ENCODE measurements around the gene CCL26.
"Not testable (repeated sequence)": the region's sequence is repeated elsewhere in the genome, so short reads cannot be mapped to it uniquely, and the experiment has no call there.

CCL26 gene

DNA sequence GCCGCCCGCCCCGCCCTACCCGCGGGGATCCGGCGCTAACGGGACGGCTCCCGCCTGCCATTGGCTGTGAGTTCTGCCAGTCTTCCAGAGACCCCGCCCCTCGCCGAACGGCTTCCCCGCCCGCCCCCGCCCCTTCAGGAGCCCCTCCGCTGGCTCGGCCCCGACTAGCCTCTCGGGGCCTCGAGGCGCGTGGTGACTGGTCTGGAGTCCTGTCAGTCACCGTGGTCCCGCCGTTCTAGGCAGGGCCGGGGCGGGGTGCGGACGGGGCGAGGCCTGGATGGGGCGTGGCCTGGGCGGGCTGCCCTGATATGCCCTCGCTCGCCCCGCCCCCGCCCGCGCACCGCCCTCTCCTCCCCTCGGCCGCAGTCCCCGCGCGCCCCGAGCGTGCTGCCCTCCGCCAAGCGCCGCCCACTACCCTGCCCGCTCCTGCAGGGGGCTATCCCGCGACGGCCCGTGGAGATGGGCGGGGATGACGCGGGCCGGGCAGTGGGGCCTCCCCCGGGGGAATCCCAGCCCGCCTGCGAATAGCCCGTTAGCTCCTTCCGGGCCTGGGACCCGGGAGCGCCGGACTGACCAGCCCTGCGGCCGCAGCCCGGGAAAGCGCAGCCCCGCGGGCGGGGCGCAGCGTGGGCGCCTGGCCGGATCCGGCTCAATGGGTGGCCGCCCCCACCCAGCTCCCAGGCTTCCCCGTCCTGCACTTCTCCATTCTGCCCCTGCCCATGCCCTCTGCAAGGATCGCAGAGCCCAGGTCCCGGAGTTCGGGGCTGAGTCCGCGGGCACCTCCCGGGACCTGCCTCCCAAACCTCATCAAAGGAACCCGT is 32.8 kb downstream of the CCL26 start:
- DNase-seq (ENCODE audit: low read depth): peak; percentile 96

DNA sequence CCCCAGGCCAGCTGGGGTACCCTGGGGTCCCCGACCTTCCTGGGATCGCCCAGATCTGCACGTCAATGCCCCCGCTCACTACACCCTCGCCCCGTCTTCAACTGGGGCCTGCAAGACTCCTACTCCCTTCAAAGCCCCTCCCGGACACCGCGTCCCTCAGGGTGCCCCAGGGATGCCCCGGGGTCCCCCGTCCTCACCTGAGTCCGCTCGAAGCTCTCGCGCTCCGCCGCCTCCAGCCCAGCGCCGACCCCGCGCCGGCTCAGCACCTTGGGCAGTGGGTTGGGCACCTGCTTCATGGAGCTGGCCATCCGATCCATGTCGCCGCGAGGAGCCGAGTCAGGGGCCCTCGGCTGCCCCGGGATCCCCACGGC is 33.4 kb downstream of the CCL26 start, which contains the start of gene HIP1:
Gene HIP1 (minus strand): TSS at position 338 of the 371 bp plus-strand sequence. CDS start 21 bp downstream, at position 317.
- no peak for DNase-seq (ENCODE audit: low read depth)

DNA sequence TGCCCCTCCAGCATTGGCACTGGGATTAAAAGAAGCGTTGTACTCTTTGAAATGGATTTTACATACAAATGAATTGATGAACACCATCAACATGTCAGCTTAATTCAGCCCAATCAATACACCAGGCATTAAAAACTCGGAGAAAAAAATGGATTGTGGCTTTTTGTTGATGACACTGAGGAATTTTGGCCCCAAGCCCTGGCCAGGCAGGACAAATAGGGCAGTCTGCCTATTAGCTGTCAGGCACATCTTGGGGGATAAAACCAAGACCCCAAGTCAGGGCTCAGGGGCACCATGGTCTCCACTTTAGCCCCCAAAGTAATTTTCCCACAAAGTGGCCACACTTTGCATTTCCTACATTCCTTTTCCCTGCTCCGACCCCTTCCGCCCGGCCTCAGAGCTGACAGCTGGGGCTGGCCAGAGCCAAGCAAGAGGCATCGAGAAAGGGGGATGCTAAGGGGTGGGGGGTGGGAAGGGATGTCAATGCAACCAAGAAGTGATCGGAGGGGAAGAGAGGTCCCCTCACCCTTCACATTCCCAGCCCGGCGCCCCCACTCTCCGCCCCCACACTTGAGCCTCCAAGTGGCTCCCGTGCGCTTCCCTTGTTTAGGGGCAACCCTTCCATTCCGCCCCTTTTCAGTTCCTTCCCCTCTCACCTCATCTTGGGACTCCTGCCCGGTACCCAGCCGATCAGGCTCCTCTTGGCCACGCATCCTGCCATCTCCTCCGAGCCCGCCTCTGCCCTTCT is 34.0 kb downstream of the CCL26 start:
- DNase-seq (ENCODE audit: low read depth): no peak

DNA sequence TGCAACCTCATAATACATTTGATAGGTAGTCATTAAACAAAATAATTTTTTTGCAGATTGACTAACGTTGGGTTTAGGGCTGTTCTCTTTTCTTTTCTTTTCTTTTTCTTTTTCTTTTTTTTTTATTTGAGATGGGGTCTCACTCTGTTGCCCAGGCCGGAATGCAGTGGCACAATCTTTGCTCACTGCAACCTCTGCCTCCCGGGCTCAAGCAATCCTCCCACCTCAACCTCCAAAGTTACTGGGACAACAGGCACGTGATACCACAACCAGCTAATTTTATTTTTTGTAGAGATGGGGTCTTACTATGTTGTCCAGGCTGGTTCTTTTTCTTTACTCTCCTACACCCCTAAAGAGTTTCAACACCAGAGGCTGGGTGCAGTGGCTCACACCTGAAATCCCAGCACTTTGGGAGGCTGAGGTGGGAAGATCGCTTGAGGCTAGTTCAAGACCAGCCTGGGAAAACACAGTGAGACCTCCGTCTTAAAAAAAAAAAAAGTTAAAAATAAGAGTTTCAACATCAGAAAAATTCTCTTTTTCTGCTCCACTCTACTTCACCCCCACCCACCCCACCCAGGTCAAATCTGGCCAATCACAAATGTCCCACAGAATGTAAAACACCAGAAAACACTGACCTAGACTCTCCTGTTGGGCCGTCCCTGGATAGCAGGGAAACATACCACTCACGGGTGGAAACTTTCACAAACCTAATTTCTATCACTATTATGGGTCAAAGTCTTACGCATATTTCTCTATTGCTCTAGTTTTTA is 36.2 kb downstream of the CCL26 start:
- no peak for DNase-seq (ENCODE audit: low read depth)

DNA sequence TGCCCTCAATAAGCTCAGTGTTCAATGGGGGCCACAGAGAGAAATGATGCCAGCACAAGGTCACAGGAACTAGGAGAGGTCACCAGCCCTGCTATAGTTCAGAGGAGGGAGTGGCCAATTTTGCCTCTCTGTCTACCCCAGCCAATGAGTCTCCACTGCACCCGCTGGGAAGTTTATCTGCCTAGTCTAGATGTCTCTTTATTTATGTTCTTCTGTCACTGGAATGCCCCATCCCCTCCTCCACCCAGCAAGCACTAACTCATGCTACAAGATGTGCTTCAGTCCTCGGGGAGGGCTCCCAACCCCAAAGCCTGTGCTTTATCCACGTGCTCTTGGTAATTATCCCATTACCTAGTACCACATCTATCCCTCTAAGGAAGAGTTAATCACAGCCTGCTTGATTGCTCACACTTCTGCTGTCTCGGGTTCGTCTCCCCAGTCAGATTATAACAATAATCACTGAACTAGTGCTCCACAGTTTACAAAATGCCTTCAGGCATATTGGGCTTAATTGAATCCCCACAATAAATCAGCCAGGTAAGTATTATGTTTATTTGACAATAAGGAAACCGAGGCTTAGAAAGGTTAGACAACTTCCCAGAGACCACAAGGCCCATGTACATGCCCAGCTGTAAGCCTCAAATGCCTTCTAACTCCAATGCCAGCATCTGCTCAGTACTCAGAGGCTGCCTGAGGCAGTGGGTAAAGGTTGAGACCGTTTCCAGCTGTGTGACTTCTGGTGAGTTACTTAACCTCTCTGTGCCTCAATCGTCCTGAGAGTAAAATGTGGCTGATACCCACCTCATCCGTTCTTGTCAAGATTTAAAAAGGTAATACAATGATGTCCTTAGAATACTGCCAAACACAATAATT is 37.2 kb downstream of the CCL26 start:
- no peak for DNase-seq (ENCODE audit: low read depth)

DNA sequence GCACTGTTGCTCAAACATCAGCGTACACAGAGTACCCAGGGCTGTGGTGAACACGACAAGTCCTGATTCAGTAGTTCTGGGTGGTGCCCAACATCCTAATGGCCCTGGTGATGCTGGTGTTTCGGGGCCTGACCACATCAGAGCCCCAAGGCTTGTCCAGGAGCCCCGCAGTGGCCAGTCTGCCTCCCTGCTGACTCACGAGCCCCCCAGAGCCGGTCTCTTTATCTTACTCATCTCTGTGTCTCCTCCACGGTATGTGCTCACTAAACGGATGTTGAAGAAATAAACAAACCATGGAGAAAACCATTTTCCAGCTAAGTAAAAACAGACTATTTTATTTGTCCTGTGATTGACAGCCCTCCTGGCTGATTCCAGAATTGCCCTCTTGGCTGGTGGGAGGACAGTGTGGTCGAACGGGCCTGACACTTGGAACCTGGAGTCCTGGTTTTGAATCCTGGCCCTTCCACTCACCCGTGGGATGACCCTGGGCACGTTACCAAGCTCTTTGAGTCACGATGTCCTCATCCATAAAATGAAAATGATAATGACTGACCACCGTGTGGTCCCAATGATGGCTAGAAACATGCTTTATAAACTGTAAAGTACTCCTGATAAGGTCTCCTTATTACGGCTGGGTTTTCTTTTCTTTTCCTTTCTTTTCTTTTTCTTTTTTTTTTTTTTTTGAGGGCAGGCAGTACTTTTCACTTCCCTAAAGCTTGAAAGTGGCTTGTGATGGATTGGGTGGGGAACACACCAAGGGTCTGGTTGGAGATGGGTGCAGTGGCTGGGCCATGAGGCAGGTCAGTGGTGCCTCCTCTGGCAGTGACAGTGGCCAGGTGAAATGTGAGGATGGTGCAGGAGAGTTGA is 39.0 kb downstream of the CCL26 start:
- DNase-seq (ENCODE audit: low read depth): peak; percentile 70

DNA sequence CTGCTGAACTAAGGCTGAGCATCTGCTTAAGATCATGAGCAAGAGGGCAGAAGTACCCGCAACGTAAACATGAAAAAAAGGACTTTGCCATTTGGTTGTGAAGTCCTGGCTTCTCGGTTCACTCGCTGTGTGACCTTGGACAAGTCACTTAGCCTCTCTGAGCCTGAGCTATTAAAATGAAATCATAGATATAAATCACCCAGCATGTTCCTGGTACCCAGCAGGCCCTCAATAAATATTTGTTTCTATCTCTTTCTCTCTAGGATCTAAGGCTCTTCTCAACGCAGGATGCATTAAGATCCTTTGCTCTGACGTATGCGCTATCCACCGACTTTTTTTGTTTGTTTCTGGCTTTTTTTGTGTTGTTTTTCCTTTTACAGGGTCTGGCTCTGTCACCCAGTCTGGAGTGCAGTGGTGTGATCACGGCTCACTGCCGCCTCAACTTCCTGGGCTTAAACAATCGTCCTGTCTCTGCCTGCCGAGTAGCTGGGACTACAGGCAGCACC is 39.9 kb downstream of the CCL26 start:
- no peak for DNase-seq (ENCODE audit: low read depth)

DNA sequence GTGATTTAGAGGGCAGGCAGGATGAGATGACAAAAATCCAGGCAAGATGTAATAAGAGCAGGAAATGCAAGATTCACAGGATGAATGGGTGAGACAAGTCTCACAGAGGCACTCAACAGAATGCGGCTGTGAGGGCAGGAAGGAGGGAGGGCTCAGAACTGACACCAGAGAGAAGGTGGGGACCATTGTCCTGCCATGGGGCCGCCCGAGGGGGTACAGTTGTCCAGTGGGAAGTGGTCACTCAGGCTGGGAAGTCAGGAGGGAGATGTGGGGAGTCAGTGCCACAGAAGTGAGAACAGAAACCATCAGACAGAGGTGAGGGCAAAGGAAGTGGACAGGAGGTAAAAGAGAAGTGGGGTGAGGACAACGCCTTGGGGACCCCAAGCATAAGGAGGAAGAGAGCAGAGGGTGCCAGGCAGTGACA is 42.1 kb downstream of the CCL26 start:
- DNase-seq (ENCODE audit: low read depth): no peak

DNA sequence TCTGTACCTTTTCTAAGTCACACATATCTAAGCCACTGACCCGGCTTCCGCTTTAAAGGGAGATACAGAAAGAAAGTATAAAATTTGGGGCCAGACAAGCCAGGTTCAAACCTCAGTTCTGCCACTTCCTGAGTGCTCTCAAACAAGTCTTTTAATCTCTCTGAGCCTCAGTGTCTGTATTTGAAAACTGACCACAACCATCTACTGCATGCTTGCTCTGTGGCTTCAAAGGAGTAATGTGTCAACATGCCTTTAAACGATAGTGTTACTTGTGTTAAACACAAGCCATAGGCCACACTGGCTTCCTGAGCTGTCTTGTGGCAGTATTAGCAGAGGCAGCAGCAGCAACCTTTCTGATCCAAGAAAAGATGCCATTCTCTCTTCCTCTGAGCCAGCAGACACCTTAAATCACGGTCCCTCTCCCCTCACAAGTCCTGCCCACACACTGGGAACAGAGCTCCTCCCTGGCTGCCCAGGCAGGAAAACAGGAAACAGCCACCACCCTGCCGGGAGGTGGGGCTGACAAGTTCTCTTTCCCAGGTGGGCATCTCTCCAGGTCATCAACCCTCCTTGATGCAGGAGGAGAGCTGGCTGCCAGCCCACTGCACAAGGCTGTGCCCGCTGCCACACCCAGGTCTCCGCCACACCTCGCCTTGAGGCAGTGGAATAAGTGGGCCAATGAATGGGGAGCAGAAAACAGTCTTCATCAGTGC is 44.0 kb downstream of the CCL26 start:
- no peak for DNase-seq (ENCODE audit: low read depth)

DNA sequence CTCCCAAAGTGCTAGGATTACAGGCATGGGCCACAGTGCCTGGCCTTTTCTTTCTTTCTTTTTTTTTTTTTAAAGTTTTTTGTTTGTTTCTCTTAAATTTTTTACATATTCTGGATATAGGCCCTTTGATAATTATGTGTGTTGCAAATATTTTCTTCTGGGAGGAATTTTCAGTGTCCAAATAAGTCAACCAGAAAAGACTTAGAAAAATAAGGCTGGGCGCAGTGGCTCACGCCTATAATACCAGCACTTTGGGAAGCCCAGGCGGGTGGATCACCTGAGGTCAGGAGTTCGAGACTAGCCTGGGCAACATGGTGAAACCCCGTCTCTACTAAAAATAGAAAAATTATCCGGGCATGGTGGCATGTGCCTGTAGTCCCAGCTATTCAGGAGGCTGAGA is 44.7 kb downstream of the CCL26 start:
- not testable (repeated sequence) for DNase-seq (ENCODE audit: low read depth)

DNA sequence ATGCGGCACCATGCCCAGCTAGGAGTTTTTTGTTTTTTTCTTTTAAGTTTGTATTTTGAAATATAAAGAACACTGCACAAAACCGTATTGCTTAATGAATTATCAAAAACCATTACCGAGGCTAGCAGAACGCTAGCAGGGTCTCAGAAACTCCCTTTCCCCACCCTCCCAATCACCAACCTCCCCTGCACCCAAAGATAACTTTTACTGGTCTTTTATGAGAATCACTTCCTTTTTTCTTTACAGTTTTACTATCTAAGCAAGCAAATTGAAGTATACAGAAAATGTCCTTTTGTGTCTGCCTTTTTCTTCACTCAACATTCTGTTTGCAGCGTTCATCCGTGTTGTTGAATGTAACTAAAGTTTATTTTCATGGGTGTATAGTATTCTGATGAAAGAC is 46.7 kb downstream of the CCL26 start:
- no peak for DNase-seq (ENCODE audit: low read depth)

DNA sequence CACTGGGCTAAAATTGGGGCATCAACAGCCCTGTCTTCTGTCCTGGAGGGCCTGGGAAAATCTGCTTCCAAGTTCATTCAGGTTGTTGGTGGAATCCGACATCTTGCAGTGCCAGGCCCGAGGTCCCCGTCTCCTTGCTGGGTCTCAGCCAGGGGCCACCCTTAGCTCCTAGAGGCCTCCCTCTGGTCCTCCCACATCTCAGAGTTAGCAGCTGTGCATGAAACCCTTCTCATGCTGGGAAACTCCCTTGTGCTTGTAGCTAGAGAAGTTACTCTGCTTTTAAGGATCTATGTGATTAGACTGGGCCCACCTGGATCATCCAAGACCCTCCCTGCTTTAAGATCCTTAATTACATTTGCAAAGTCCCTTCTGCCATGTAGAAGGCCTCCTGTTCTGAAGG is 48.6 kb downstream of the CCL26 start:
- no peak for DNase-seq (ENCODE audit: low read depth)

DNA sequence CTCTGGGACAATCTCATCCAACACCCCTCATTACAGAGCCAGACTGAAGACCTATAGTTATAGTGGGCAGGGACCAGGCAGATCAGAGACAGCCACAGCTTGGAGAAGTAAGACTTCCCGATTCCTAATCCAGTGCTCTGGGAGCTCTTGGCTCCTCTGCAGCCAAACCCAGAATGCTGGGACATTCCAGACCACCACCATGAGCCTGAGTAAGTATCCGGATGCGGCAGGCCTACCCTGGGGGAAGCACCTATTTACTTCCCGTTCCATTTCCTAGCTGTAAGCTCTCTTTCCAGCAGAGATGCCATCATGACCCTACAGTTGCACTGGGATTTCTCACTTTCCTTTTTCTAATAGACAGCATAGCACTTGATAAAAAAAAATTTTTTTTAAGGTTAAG is 49.6 kb downstream of the CCL26 start:
- DNase-seq (ENCODE audit: low read depth): no peak

DNA sequence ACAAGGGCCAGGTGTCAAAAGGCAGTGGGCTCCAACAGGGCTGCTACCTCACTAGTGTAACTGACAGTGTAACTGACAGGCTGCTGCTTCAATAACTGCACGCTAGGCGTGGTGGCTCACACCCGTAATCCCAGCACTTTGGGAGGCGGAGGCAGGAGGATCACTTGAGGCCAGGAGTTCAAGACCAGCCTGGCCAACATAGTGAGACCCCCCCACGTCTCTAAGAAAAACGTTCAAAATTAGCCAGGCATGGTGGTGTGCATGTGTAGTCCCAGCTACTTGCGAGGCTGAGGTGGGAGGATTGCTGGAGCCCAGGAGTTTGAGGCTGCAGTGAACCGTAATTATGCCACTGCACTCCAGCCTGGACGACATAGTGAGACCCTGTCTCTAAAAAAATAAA is 50.1 kb downstream of the CCL26 start:
- DNase-seq (ENCODE audit: low read depth): not testable (repeated sequence)

DNA sequence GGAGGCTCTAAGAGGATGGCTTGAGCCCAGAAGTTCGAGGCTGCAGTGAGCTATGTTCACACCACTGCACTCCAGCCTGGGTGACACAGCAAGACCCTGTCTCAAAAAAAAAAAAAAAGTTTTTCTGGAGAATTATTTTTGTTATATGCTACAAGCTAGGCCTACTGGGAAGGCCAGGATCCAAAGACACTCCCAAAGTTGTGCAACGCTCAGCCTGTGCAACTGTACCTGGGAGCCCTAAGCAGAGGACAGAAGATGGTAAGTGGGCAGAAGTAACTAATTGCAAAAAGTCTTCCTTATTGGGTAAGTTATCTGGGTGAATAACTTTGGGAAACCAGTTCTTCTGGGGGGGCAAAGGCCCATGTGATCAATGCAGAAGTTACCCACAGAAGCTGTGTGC is 50.6 kb downstream of the CCL26 start:
- DNase-seq (ENCODE audit: low read depth): no peak

DNA sequence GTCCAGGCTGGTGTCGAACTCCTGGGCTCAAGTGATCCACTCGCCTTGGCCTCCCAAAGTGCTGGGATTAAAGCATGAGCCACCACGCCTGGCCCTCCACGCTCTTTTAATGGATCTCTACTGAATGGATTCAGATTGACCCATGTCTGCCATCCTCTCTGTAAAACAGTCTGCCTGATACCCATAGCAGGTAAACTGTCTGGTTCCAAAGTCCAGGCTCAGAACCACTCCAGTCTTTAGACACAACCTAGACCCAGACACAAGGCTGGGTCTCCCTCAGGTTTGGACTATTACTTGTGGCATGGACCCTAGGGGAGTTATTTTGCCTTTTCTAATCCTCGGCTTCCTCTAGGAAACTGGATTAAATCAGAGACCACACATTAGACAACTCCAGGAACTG is 52.4 kb downstream of the CCL26 start:
- DNase-seq (ENCODE audit: low read depth): no peak
